Spleen (tissue), 11 donors: ENCODE measurements around the gene FGF22. TPM values are rescaled to one million over a fixed set of nuclear protein-coding genes. Genes with fewer than 3 reads are reported as not detected.

Source experiments
- DNase-seq: peaks from one replicate; pipeline ENCODE4 v3.0.0-alpha.2; 2020
- H3K27ac ChIP-seq, 8 donors: fragments of 200-600 bp; sonication (generic) in 7 of 8; 1 replicate in 4 of 8; 2 replicates in 4 of 8; pipeline versions ENCODE4 v1.5.0 to v1.8.0; 2016 to 2021; ENCODE audit warnings: inconsistent platforms in 4 of 8, mild to moderate bottlenecking in 4 of 8, moderate library complexity in 1 of 8
- H3K27me3 ChIP-seq, 7 donors: fragments of 200-600 bp; sonication (generic) in 6 of 7; replicated peaks in 1 of 7; 1 replicate in 4 of 7; 2 replicates in 3 of 7; pipeline versions ENCODE4 v1.5.0 to v1.8.0; 2016 to 2021; ENCODE audit warnings: inconsistent platforms in 3 of 7, mild to moderate bottlenecking in 1 of 7
- H3K36me3 ChIP-seq, 6 donors: fragments of 200-600 bp; sonication (generic) in 5 of 6; 1 replicate in 4 of 6; 2 replicates in 2 of 6; pipeline versions ENCODE4 v1.5.0 to v1.8.0; 2016 to 2021; ENCODE audit warnings: inconsistent platforms in 2 of 6
- H3K4me1 ChIP-seq, 6 donors: fragments of 200-600 bp; sonication (generic) in 5 of 6; 1 replicate in 3 of 6; 2 replicates in 3 of 6; pipeline versions ENCODE4 v1.5.0 to v1.8.0; 2016 to 2021; ENCODE audit warnings: inconsistent platforms in 3 of 6
- H3K4me3 ChIP-seq, 8 donors: fragments of 200-600 bp; sonication (generic) in 7 of 8; 1 replicate in 4 of 8; 2 replicates in 4 of 8; pipeline versions ENCODE4 v1.5.0 to v1.8.0; 2016 to 2021; ENCODE audit warnings: inconsistent platforms in 4 of 8, mild to moderate bottlenecking in 4 of 8, moderate library complexity in 2 of 8
- H3K9me3 ChIP-seq, 8 donors: fragments of 200-600 bp; sonication (generic) in 7 of 8; 1 replicate in 4 of 8; 2 replicates in 4 of 8; pipeline versions ENCODE4 v1.5.0 to v1.8.0; 2016 to 2021; ENCODE audit warnings: inconsistent platforms in 4 of 8
- CTCF ChIP-seq, 11 experiments: fragments of 200-600 bp in 7 of 11; fragments of 450-650 bp in 4 of 11; sonication (generic) in 4 of 11; IDR thresholded peaks in 8 of 11; conservative IDR thresholded peaks in 3 of 11; 1 replicate in 7 of 11; 2 replicates in 4 of 11; pipeline versions ENCODE4 v1.4.0 to v1.8.0; 2016 to 2021; ENCODE audit warnings: antibody characterized with exemption in 11 of 11, inconsistent platforms in 4 of 11, mild to moderate bottlenecking in 1 of 11
- POLR2A ChIP-seq, 3 donors: fragments of 450-650 bp; IDR thresholded peaks; one replicate each; pipeline ENCODE4 v1.5.1; 2017; ENCODE audit warnings: antibody characterized with exemption in 3 of 3, mild to moderate bottlenecking in 1 of 3
- POLR2AphosphoS5 ChIP-seq, 3 donors: sonication (generic); formaldehyde crosslinking; IDR thresholded peaks; one replicate each; pipeline ENCODE4 v1.5.1; 2017; ENCODE audit warnings: antibody characterized with exemption in 3 of 3
- WGBS, 5 donors: extraction: QIAGEN DNeasy Blood & Tissue Kit in 3 of 5; methylation state at CpG; one replicate each; pipeline versions ENCODE4 v1.1.5 to v1.1.7; 2013 to 2018; 5-methylcytosine and 5-hydroxymethylcytosine counted together
- intact Hi-C: fragments of 100-400 bp; cut with DNase I; formaldehyde crosslinking; loops from one replicate; pipeline ENCODE4 v1.15.0; 2023; ENCODE audit warnings: low total_unique reads
- polyA plus RNA-seq, 3 donors: library from polyadenylated mRNA; stranded (reverse); fragments of 200-250 nt; gene quantifications; one replicate each; pipeline ENCODE4 v1.2.1, GENCODE V29; 2013
- total RNA-seq, 7 donors: library from RNA; depleted of rRNA in 3 of 7; stranded (reverse); fragments of >200 nt in 3 of 7; fragmentation: NEBNext Ultra II Directional in 4 of 7; extraction: Animal tissue kit (Norgen Biotek cat#: 25700) in 4 of 7; gene quantifications; one replicate each; pipeline versions ENCODE4 v1.1.0 to v1.2.1, GENCODE V29; 2016 to 2021
- donor health status: healthy with polysubstance abuse.
- donor health status: DM: no; HTN: no; CAD: no; lungs with moderate emphysema.
- donor health status: DM: no; HTN: no; CAD: no.
- donor health status: Bipolar disorder and iron deficiency.
- donor health status: healthy.
- donor health status: DM: no; HTN: no; CAD: no.
- donor health status: DM: yes; HTN: yes; CAD: no.

The FGF22 gene
- total and polyA plus RNA-seq, 10 donors: 0.10 to 0.61 (median 0.23) TPM; not detected in 6

- Histone ChIP-seq H3K27me3 (no peaks in the 10 kb centered on the region), H3K36me3 (peaks cover 0 to 36% (median 15%) of the 10 kb centered on the region in 6 donors), H3K27ac (peak overlapping the region; percentile 84 to 99 (median 98)), H3K4me3 (peak overlapping the region; percentile 74 to 100 (median 98)), H3K4me1 (peaks cover 62 to 89% (median 80%) of the 10 kb centered on the region in 6 donors), H3K9me3 (no peaks in the 10 kb centered on the region)
- intact Hi-C loops: no loop called here
- DNase-seq: peak; percentile 89
- 17 to 39% (median 21%) methylated on average over 11 to 20 of the region's 20 CpGs for WGBS, 5 donors
- TF ChIP-seq POLR2AphosphoS5 (IDR thresholded peaks at IDR 0.05) (peak in 2 of 3 donors; percentile 69 to 70), CTCF (IDR thresholded peaks at IDR 0.05 in 8 of 11, conservative IDR thresholded peaks at IDR 0.05 in 3 of 11) (no peak), POLR2A (IDR thresholded peaks at IDR 0.05) (no peak)
These were observed 21.2 kb downstream of the FGF22 start for GRCh38 chr19:660793-661426.

DNA sequence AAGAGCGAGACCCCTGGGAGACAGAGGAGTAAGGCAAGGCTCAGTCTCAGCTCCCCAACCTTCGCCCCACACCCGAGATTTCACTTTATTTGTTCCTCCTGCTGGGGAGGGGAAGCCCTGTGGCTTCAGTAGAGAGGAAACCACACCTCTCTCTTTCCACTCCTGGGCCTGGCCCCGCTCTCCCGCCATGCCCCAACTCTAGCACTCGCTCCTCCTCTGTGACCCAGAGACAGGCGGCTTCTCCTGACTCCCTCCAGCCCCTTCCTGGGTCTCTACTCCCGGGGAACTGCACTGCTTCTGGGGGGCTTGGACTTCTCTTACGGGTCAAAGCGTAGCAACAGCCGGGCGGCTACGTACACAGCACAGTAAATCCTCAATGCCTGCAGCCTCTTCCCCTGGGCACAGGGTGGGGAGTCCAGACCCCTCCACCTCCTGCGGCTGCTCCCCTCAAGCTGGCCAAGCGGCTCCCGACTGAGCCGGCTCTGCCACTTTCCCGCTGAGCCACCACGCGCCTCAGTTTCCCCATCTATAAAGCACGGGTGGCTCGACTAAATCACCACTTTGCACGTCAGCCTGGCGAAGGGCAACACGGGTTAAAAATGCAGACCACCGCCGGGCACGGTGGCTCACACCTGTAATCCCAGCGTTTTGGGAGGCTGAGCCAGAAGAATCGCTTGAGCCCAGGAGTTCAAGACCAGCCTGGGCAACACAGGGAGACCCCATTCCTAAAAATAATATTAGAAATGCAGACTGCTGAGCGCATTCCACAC is 21.9 kb downstream of the FGF22 start:
- Histone ChIP-seq H3K27ac (peak overlapping the region; percentile 84 to 99 (median 98)), H3K4me3 (peak overlapping the region; percentile 74 to 100 (median 98)), H3K36me3 (peaks cover 0 to 29% (median 15%) of the 10 kb centered on the region in 6 donors), H3K27me3 (no peaks in the 10 kb centered on the region), H3K9me3 (no peaks in the 10 kb centered on the region), H3K4me1 (peaks cover 59 to 83% (median 73%) of the 10 kb centered on the region in 6 donors)
- TF ChIP-seq POLR2AphosphoS5 (IDR thresholded peaks at IDR 0.05) (peak in 1 of 3 donors; percentile 65), POLR2A (IDR thresholded peaks at IDR 0.05) (no peak), CTCF (IDR thresholded peaks at IDR 0.05 in 8 of 11, conservative IDR thresholded peaks at IDR 0.05 in 3 of 11) (peak in 2 of 11 experiments; percentile 6 to 17)
- intact Hi-C loops: no loop called here
- 2 to 8% (median 3%) methylated on average over 15 to 31 of the region's 31 CpGs for WGBS, 5 donors
- peak; percentile 90 for DNase-seq

DNA sequence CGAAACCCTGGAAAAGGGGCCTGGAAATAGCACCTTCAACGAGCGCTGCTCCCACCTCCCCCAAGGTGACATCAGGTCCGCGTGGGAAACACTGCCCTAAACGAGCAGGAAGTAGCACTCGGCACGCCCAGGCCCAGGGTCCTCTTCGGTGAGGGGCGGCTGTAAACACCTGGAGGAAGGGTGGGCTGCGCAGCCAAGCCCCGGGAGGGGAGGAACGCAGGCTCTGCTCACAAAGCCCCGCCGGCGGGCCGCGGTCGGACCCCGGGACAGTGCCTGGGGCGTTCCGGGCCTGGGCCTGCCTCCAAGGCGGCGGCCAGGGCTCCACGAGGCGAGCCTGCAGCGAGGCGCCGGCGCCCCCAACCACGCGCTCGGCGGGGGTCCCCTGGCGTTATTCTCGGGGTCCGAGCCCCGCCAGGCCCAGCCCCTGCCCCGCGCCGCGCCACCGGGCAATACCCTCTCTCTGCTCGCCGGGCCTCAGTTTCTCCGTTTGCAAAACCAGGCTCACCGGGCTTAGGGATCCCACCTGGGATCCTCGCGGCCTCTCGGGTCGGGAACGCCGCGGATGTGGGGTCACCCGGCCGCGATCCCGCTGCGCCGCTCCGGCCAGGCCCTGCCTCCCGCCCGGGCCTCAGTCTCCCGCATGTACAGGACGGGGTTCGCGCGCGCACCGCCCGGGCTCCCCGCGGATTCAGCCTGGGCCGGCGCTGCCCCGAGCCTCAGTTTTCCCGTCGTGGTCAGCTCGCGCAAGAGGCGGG is 22.7 kb downstream of the FGF22 start:
- Histone ChIP-seq H3K27ac (peak overlapping the region; percentile 84 to 99 (median 98)), H3K4me3 (peak overlapping the region; percentile 74 to 100 (median 98)), H3K4me1 (peaks cover 53 to 79% (median 65%) of the 10 kb centered on the region in 6 donors), H3K36me3 (peaks cover 0 to 21% (median 12%) of the 10 kb centered on the region in 6 donors), H3K27me3 (no peaks in the 10 kb centered on the region), H3K9me3 (no peaks in the 10 kb centered on the region)
- intact Hi-C loops: no loop called here
- 0 to 1% (median 0%) methylated on average over 32 to 81 of the region's 81 CpGs for WGBS, 5 donors
- DNase-seq: peak; percentile 96
- TF ChIP-seq POLR2A (IDR thresholded peaks at IDR 0.05) (peak in 1 of 3 donors; percentile 16), POLR2AphosphoS5 (IDR thresholded peaks at IDR 0.05) (peak; percentile 75 to 82 (median 82)), CTCF (IDR thresholded peaks at IDR 0.05 in 8 of 11, conservative IDR thresholded peaks at IDR 0.05 in 3 of 11) (no peak)
